Loucy (cell line): Measurements from ENCODE around the gene SLC35E1.

Source experiments
- H2AFZ ChIP-seq: fragments of 200-600 bp; sonication (generic); 2 replicates; pipeline ENCODE4 v1.6.0; 2016; ENCODE audit warnings: antibody characterized with exemption, mild to moderate bottlenecking, low read length, moderate library complexity
- H3F3A ChIP-seq: fragments of 200-600 bp; 2 replicates; pipeline ENCODE4 v1.6.0; 2016; ENCODE audit warnings: antibody characterized with exemption, low read depth, mild to moderate bottlenecking
- H3K27me3 ChIP-seq: fragments of 200-600 bp; sonication (generic); 2 replicates; pipeline ENCODE4 v1.6.1; 2014; ENCODE audit warnings: low read length, mild to moderate bottlenecking; ENCODE audit not compliant: insufficient read depth, poor library complexity, severe bottlenecking
- H3K36me3 ChIP-seq: fragments of 200-600 bp; sonication (generic); 2 replicates; pipeline ENCODE4 v1.6.1; 2016; ENCODE audit warnings: low read length; ENCODE audit not compliant: insufficient read depth
- H3K4me1 ChIP-seq: fragments of 200-600 bp; sonication (generic); 2 replicates; pipeline ENCODE4 v1.5.1; 2014; ENCODE audit warnings: low read length, mild to moderate bottlenecking; ENCODE audit not compliant: insufficient read depth, poor library complexity, severe bottlenecking
- H3K4me2 ChIP-seq: fragments of 200-600 bp; sonication (generic); 2 replicates; pipeline ENCODE4 v1.6.0; 2014; ENCODE audit warnings: antibody characterized with exemption, low read length, low read depth, mild to moderate bottlenecking; ENCODE audit not compliant: poor library complexity, severe bottlenecking
- H3K4me3 ChIP-seq: fragments of 200-600 bp; sonication (generic); 2 replicates; pipeline ENCODE4 v1.5.1; 2014; ENCODE audit warnings: low read length, mild to moderate bottlenecking, mixed read lengths; ENCODE audit not compliant: poor library complexity, severe bottlenecking
- H3K79me2 ChIP-seq: fragments of 200-600 bp; sonication (generic); 2 replicates; pipeline ENCODE4 v1.6.1; 2014; ENCODE audit warnings: low read length; ENCODE audit not compliant: insufficient read depth
- H3K9ac ChIP-seq: fragments of 200-600 bp; sonication (generic); 2 replicates; pipeline ENCODE4 v1.6.0; 2014; ENCODE audit warnings: mild to moderate bottlenecking, low read depth, low read length, moderate library complexity; ENCODE audit not compliant: poor library complexity, severe bottlenecking
- H3K9me2 ChIP-seq: fragments of 200-600 bp; sonication (generic); replicated peaks from 2 replicates; pipeline ENCODE4 v1.6.1; 2016; ENCODE audit warnings: low read depth, low read length, mixed read lengths
- H3K9me3 ChIP-seq: fragments of 200-600 bp; sonication (generic); 2 replicates; pipeline ENCODE4 v1.6.1; 2014; ENCODE audit warnings: mild to moderate bottlenecking, antibody characterized with exemption, low read length, low read depth; ENCODE audit not compliant: insufficient read depth
- H4K20me1 ChIP-seq: fragments of 200-600 bp; sonication (generic); 2 replicates; pipeline ENCODE4 v1.6.0; 2014; ENCODE audit warnings: antibody characterized with exemption, low read length, mild to moderate bottlenecking; ENCODE audit not compliant: insufficient read depth, poor library complexity, severe bottlenecking
- CTCF ChIP-seq: fragments of 200-600 bp; sonication (generic); conservative IDR thresholded peaks from 2 replicates; pipeline ENCODE4 v1.5.1; 2014; ENCODE audit warnings: mild to moderate bottlenecking, antibody characterized with exemption, low read length
- EZH2phosphoT487 ChIP-seq: fragments of 200-600 bp; IDR thresholded peaks from 2 replicates; pipeline ENCODE4 v1.6.1; 2018; ENCODE audit warnings: antibody characterized with exemption, mild to moderate bottlenecking, moderate library complexity, borderline replicate concordance

SLC35E1 gene

GRCh38 chr19:16612636-16613035 lies 40.4 kb upstream of the SLC35E1 start:
- no peak overlapping the region for H3K9ac ChIP-seq

GRCh38 chr19:16611121-16611520 lies 38.9 kb upstream of the SLC35E1 start:
- Histone ChIP-seq H3K36me3 (no peaks in the 10 kb centered on the region), H3K9ac (no peak overlapping the region), H3K4me2 (no peak overlapping the region), H3K4me1 (peaks cover 7% of the 10 kb centered on the region), H3F3A (no peaks in the 10 kb centered on the region), H3K27me3 (no peaks in the 10 kb centered on the region), H3K79me2 (peaks cover 96% of the 10 kb centered on the region), H3K9me3 (no peaks in the 10 kb centered on the region), H3K9me2 (no peaks in the 10 kb centered on the region), H4K20me1 (peaks cover 77% of the 10 kb centered on the region), H3K4me3 (no peak overlapping the region), H2AFZ (no peak overlapping the region)
- TF ChIP-seq EZH2phosphoT487 (no peak), CTCF (no peak)

More at GRCh38 chr19:16612636-16613035, 40.4 kb upstream of the SLC35E1 start:
- Histone ChIP-seq H3F3A (no peaks in the 10 kb centered on the region), H3K9me3 (no peaks in the 10 kb centered on the region), H3K27me3 (no peaks in the 10 kb centered on the region), H3K4me2 (no peak overlapping the region), H2AFZ (no peak overlapping the region), H4K20me1 (peaks cover 88% of the 10 kb centered on the region), H3K4me3 (no peak overlapping the region), H3K79me2 (peaks cover 100% of the 10 kb centered on the region), H3K9me2 (no peaks in the 10 kb centered on the region), H3K36me3 (no peaks in the 10 kb centered on the region), H3K4me1 (peaks cover 7% of the 10 kb centered on the region)
- TF ChIP-seq CTCF: no peak
- TF ChIP-seq EZH2phosphoT487: no peak

- H3K27me3 ChIP-seq: no peaks in the 10 kb centered on the region
- H3K79me2 ChIP-seq: peaks cover 97% of the 10 kb centered on the region
- H3K36me3 ChIP-seq: peaks cover 4% of the 10 kb centered on the region; the same call in 1 of the 2 replicates
- peaks cover under 1% of the 10 kb centered on the region for H3K4me1 ChIP-seq
- H4K20me1 ChIP-seq: peaks cover 78% of the 10 kb centered on the region
- no peak overlapping the region for H3K4me2 ChIP-seq
- H3K9me2 ChIP-seq: no peaks in the 10 kb centered on the region
- no peak for TF ChIP-seq EZH2phosphoT487
- no peak for TF ChIP-seq CTCF
- no peak overlapping the region for H2AFZ ChIP-seq
- no peak overlapping the region for H3K4me3 ChIP-seq
- no peaks in the 10 kb centered on the region for H3K9me3 ChIP-seq
- no peaks in the 10 kb centered on the region for H3F3A ChIP-seq
- H3K9ac ChIP-seq: no peak overlapping the region
These were observed 37.4 kb upstream of the SLC35E1 start for GRCh38 chr19:16609511-16610200.
